Measurements from ENCODE around the gene RMND1.

Gene RMND1

GRCh38 chr6:151414641-151415260 lies 37.2 kb downstream of the RMND1 start:
- DNase-seq = no peak

GRCh38 chr6:151413372-151414145 lies 38.4 kb downstream of the RMND1 start:
- no peak for DNase-seq

GRCh38 chr6:151412909-151413308 lies 39.0 kb downstream of the RMND1 start:
- DNase-seq = peak in 1 of 2 experiments; percentile 13

- DNase-seq = no peak
These were observed 42.2 kb downstream of the RMND1 start for GRCh38 chr6:151409679-151410078.

- DNase-seq = no peak
These were observed 42.7 kb downstream of the RMND1 start for GRCh38 chr6:151409260-151409659.

GRCh38 chr6:151408858-151409257 lies 43.1 kb downstream of the RMND1 start:
- no peak for DNase-seq

- DNase-seq = no peak
These were observed 48.0 kb downstream of the RMND1 start for GRCh38 chr6:151403919-151404308.

GRCh38 chr6:151402228-151402627 lies 49.7 kb downstream of the RMND1 start:
- DNase-seq = no peak

GRCh38 chr6:151400473-151400872 lies 51.5 kb downstream of the RMND1 start:
- DNase-seq = no peak

GRCh38 chr6:151399679-151400078 lies 52.2 kb downstream of the RMND1 start:
- DNase-seq = no peak

GRCh38 chr6:151393410-151393809 lies 58.5 kb downstream of the RMND1 start:
- no peak for DNase-seq

- no peak for DNase-seq
These were observed 59.5 kb downstream of the RMND1 start for GRCh38 chr6:151392427-151392826.

- peak; percentile 39 to 63 for DNase-seq
These were observed 60.2 kb downstream of the RMND1 start, which contains the start of gene ZBTB2 for GRCh38 chr6:151391471-151392413. Gene ZBTB2 (minus strand): TSS chr6:151391559. CDS start chr6:151373637, 17,922 bp downstream.

GRCh38 chr6:151390851-151391470 lies 61.0 kb downstream of the RMND1 start:
- peak in 1 of 2 experiments; percentile 53 for DNase-seq

- DNase-seq = peak; percentile 98 to 99
These were observed 61.6 kb downstream of the RMND1 start for GRCh38 chr6:151390276-151390850.

GRCh38 chr6:151389618-151390275 lies 62.2 kb downstream of the RMND1 start:
- DNase-seq = peak; percentile 47 to 69

GRCh38 chr6:151388997-151389617 lies 62.8 kb downstream of the RMND1 start:
- DNase-seq = peak in 1 of 2 experiments; percentile 47

GRCh38 chr6:151388236-151388635 lies 63.7 kb downstream of the RMND1 start:
- peak in 1 of 2 experiments; percentile 16 for DNase-seq

GRCh38 chr6:151387175-151387970 lies 64.6 kb downstream of the RMND1 start:
- DNase-seq = no peak

GRCh38 chr6:151385177-151385576 lies 66.7 kb downstream of the RMND1 start:
- DNase-seq = no peak

Measured in AML-193 (cell line).